Hematopoietic multipotent progenitor cell treated with erythropoietin and hydrocortisone succinate and interleukin-3 and kit ligand, for 4 days (in vitro differentiated cells): ENCODE data around the gene DNTTIP2.
"Not testable (repeated sequence)": the region's sequence is repeated elsewhere in the genome, so short reads cannot be mapped to it uniquely, and the experiment has no call there.

Experiments used
- DNase-seq: peaks from one replicate; pipeline ENCODE4 v3.0.0-alpha.2; 2015

The DNTTIP2 gene, protein sequence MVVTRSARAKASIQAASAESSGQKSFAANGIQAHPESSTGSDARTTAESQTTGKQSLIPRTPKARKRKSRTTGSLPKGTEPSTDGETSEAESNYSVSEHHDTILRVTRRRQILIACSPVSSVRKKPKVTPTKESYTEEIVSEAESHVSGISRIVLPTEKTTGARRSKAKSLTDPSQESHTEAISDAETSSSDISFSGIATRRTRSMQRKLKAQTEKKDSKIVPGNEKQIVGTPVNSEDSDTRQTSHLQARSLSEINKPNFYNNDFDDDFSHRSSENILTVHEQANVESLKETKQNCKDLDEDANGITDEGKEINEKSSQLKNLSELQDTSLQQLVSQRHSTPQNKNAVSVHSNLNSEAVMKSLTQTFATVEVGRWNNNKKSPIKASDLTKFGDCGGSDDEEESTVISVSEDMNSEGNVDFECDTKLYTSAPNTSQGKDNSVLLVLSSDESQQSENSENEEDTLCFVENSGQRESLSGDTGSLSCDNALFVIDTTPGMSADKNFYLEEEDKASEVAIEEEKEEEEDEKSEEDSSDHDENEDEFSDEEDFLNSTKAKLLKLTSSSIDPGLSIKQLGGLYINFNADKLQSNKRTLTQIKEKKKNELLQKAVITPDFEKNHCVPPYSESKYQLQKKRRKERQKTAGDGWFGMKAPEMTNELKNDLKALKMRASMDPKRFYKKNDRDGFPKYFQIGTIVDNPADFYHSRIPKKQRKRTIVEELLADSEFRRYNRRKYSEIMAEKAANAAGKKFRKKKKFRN

DNA sequence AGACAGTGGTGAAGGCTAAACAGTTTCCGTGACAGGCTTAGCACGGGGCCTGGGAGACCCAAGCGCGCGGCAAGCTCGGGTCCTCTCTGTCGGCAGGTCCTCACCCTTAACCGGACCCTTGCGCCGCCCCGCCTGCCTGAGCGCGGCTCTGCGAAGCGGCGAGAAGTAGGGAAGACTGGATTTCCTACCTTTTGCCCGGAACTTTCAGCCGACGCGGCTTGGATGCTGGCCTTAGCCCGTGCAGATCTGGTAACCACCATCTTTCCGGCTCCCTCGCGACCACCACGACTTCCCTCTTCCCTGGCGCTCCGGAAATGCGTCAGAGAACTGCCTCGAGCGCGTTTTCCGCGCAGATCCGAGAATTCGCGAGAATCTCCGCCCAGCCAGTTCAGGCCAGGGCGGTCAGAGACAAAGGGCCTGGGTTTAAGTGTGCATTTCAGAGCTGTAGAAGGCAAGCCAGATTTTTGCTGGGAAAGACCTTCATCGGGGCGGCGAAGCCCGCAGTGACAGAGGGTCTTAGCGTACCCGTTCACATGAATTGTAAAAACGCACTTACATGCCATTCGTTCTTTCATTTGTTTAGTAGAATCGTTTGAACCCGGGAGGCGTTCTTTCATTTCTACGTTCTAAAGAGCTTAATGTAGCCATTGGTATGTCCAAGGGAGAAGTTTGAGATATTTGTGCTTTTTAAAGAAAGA, at the start of gene DNTTIP2:
DNTTIP2 (minus strand) TSS at position 318 of the 698 bp plus-strand sequence; CDS start at position 260, 58 bp downstream.
- DNase-seq, result peak; percentile 97

DNA sequence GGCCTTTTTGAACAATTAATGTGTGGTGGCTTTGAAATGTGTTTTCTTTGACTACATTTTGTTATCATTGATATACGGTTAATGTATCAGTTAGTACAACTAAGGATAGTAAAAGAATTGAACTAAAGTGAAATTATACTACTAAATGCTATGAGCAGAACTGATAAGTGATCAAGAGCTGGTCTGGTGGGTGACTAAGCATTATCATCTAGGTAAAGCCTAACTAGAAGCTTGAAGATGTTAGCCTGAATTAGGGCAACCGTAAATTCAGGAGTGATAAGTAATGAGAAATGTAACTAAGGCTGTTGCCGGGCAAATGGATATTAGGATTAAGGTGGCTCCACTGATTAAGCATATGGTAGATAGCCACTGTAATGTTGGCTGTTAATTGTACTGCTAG, 46.2 kb upstream of the DNTTIP2 start:
- DNase-seq, result no peak

DNA sequence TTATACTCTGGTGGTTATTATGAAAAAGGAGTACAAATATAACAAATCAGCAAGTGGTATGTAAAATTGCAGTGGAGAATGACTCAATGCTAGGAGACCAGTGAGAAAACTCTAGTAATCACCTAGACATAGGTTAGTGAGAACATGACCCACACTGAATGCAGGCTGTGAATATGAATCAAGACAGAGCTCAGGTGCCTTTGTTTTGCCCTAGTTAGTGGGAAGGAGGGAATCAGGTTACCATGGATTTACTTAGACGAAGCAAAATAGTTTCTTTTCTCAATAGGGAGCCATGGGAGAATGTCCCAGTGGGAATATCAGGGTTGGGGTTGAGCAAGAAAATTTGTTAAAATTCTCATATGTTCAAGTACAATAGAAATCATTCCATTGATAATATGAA, 40.8 kb upstream of the DNTTIP2 start:
- DNase-seq, result no peak

DNA sequence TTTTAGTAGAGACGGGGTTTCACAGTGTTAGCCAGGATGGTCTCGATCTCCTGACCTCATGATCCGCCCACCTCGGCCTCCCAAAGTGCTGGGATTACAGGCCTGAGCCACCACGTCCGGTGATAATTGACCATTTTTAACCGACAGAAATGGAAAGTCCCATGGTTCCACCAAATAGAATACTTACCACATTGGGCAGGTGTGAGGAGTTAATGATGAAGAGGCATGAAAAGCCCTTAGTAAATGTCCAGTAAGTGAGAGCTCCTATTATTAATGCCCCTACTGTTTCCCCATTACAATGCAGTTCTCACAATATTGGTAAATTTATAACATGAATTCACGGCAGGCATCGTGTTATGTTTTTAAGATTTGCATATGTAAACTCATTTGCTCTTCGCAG, 38.3 kb upstream of the DNTTIP2 start:
- no peak for DNase-seq

DNA sequence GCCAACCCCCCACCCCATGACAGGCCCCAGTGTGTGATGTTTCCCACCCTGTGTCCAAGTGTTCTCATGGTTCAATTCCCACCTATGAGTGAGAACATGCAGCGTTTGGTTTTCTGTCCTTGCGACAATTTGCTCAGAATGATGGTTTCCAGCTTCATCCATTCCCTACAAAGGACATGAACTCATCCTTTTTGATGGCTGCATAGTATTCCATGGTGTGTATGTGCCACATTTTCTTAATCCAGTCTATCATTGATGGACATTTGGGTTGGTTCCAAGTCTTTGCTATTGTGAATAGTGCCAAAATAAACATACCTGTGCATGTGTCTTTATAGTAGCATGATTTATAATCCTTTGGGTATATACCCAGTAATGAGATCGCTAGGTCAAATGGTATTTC, 31.9 kb upstream of the DNTTIP2 start:
- DNase-seq, result not testable (repeated sequence)

DNA sequence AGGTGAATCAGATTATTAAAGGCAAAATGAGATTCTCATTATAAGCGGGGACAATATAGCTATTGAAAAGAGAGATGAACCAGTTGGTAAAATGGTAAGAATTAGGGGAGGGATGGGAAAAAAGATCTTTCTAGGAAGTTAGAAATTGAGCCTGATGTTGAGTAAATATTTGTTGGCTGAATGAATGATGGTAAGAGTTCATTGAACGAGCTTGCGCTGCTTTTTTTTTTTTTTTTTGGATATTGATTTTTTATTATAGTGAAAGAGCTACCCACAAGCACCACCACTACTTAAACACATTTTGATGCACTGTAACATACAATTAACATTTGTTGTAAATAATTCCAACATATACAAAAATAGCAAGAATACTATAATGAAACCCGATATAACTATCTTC, 31.3 kb upstream of the DNTTIP2 start:
- no peak for DNase-seq

DNA sequence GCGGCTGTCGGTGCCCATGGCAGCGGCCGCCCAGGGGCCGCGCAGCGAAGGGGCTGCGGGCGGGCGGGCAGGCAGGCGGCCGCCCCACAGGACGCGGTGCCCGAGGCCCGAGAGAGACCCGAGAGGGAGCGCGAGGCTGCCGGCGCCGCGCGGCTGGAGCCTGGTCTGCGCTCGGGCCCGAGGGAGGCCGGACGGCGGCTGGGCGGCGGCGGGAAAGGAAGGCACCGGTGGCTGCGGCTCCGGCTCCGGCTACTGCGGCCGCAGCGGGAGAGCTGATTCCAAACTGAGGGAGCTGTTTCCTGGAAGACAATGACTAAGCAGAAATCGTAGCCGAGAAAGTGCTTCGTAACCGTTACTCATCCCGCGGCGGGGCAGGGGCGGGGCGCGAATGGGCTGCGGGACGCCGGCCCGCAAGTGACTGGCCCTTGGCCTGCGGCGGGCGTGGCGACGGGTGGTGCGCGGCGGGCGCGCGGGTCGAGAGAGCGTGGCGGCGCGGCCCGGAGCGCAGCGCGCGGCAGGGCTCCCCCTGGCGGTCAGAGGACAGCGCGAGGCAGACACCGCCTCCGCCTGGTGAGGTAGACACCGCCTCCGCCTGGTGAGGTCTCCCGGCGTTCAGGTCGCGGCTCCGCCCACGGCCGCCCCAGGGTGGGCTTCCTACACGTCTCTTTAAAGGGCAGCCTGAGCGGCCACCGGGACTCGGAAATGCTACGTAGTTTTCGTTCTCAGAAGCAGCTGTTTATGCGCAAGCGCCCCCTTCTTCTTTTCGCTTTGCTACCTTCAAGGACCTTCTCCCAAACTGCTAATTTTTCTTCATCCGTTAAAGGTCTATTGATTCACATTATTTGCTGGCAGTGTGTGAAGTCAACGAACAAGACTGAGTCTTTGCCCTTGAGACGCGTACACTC, 30.4 kb upstream of the DNTTIP2 start, which contains the start of gene GCLM:
GCLM (minus strand) TSS at position 285 of the 905 bp plus-strand sequence; CDS start at position 18, 267 bp downstream.
- DNase-seq, result peak; percentile 95

DNA sequence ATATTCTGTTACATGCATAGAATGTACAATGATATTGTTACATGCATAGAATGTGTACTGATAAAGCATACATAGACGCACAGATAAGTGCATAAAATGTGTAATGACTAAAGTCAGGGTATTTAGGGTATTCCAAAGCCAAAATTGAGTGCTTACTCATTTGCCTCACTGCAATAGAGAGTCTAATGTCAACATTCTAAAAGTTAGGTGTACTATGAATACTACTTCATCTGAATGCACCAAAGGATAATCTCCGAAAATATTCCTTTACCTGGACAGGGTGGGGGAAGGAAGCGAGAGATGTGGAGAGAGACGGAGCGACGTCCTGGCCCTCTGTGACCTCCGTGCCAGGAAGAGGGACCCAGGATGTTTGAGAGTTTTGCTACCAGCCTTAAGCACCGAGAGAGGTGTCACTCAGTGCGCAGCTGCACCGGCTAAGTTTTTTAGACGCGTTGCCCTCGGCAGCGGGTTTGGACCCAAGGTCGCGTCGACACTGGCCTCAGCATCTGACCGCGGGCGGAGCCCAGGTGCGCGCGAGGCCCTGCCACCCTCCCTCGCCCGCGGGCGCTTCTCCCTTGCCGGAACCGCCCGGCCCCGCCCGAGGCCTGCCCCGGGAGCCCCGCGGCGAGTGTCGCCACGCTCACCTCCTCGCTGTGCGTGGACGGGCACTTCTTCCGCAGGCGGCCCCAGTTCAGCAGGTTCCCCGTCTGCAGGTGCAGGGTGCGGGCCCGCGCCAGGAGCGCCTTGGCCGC, 29.6 kb upstream of the DNTTIP2 start:
- peak; percentile 67 for DNase-seq

DNA sequence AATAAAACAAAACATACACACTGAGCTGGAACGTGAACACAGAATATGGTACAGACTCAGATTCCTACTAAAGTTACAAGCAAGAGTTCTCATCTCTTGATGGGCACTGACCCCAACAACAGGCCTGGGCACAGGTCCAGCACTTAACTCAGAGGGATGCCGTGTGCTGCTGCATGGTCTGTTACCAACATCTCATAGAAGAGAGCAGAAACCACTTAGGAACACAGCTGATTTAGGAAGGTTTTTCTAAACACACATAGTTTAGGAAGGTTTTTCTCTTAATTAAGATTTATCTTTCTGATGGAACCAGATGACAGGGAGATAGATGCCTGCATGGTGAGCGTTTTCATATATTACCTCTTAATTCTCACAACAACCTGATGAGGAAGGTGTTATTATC, 28.7 kb upstream of the DNTTIP2 start:
- peak; percentile 46 for DNase-seq

DNA sequence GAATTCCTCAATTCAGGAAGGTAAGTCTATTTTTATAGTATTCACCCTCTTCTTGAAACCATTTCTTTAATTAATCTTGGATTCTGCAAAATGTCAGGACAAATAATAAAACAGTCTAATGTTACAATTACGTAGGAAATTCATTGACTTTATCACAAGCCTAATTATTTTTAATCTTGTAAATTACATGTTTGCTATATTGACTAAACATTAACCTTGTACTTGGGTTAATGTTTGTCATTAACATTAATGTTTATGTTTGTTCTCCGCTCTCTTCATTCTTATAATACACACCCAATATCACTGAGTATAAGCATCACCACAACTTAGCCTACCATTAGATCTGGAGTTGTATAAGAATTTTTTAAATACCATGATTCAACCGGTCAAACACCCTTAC, 27.5 kb upstream of the DNTTIP2 start:
- no peak for DNase-seq

DNA sequence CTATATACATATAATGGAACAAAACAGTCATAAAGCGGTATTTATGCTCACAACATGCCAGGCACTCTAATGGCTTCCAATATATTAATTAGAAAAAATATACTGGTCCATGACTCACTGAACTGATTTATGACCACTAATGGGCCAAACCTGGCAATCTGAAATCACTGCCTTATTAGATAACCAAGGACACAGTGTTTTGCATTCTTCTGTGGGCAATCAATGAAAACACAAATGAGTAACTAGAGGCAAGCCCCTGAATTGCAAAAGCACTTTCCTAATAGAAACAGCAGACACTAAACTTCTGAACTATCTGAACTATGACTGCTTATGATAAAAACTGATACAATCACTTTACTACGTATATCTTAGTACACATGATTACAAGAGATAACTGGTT, 26.7 kb upstream of the DNTTIP2 start:
- peak; percentile 27 for DNase-seq

DNA sequence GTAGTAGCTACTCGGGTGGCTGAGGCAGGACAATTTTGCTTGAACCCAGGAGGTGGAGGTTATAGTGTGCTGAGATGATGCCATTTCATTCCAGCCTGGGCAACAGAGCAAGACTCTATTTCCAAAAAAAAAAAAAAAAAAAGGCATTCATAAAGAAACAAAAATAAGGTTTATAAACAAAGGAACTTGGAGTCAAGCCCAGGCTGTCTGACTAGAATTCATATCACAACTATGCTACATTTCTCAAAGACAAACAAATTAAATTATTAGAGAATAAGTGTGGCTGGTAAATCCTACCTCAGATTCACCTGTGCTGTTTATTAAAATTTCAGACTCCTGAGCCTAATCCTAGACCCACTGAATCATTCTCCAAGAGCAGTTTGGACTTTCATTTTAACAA, 26.0 kb upstream of the DNTTIP2 start:
- DNase-seq, result no peak

DNA sequence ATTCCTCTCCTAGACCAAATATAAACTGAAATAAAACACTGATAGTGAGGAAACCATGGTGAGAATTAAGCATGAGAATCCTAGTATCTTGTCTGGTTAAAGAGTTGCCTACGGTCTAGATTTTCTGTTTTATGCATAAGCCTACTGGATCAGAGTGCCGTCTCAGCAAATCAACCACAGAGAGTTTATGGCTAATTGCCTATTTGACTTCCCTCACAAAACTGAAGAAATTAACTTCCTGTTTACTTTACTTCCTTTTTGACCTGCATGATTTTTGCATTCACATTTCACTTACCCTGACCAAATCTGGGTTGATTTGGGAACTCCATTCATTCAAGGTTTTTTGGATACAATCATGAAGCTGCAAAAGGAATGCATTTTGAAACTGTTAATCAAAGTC, 25.2 kb upstream of the DNTTIP2 start:
- DNase-seq, result peak; percentile 64

DNA sequence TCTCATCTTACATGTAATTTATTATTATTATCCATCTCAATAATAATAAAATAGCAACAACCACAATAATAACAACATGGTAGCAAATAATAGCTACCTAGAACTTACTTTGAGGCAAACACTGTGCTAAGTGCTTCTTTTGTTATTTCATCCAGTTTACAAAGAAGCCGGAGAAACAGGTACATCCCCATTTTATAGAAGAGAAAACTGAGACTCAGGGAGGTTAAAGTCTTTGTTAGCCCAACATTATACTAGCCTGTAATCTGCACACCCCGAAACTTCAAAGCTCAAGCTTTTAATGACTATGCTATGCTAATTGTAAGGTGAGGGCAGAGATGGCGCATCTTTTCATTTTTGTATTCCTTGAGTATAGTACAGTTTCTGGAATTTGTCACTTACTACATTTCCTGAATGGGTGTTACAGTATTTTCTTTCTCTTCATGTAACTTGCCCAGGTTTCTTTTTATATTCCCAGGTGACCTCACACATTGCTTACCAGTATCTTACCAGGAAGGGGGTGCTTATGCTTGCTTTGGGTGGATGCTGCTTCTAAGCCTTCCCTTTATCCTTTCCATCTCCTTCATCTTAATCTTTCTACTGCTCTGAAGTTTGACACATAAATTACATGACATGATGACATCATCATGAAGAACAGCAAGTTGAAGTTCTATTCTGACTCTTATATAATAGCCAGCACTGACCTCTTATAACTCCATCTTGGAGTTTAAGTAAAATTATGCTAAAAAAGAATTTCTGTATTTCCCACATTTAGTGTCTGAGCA, 21.9 kb upstream of the DNTTIP2 start:
- DNase-seq, result no peak

DNA sequence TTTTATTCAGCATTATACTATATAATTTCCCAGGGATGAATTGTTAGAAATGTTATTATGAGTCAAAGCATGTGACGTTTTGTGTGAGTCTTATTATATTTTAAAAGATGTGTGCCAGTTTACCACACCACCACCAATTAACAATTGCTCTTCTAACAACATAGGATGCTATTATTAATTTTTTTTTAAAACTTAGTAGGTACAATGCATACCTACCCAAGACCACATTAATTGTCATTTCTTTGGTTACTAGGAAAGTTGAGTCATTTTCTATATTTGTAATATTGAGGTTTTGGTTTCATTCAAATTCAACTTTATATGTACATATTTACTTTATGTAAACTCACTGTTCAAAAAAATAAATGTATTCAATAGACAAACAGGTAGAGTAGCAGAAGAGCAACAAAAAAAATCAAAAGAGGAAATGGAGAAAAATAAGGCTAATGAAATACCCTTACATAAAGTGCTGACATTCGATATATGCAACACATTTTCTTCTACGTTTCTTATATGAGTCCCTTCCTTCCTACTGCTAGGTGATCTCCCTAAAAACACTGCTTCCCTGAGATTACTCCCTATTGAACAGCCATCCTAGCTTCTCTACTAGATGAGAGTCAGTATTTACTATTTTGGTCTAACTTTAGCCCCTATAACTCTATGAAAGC, 20.7 kb upstream of the DNTTIP2 start:
- DNase-seq, result no peak

DNA sequence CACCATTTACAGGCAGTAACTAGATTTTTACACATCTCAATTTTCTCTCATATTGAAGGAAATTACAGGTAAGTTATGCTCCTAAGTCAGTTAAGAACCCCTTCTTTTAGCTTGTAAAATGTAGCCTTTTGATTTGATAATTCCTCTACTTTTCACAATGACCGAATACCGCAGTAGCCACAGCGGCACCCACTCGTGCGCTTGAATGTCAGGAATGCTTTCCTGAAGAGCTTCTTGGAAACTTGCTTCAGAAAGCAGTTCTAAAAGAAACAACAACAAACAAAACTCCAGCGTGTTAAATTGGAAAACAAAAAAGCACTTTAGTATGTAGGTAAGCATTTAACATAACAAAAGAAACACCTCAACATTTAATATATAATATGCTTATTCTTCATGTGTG, 9.9 kb upstream of the DNTTIP2 start:
- no peak for DNase-seq

DNA sequence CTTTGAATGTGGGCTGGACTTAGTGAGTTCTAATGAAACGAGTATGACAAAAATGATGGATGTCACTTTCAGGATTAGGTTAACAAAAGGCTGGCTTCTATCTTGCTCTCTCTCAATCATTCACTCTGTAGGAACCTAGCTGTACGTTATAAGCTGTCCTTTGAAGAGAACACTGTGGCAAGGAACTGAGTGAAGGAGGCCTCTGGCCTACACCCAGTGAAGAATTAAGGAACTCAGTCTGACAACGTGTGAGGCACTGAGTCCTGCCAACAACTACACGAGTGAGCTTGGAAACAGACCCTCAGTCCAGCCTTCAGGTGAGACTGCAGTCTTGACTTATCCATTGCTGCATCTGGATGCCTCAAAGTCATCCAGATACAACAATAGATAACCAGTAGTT, 3.3 kb upstream of the DNTTIP2 start:
- no peak for DNase-seq

DNA sequence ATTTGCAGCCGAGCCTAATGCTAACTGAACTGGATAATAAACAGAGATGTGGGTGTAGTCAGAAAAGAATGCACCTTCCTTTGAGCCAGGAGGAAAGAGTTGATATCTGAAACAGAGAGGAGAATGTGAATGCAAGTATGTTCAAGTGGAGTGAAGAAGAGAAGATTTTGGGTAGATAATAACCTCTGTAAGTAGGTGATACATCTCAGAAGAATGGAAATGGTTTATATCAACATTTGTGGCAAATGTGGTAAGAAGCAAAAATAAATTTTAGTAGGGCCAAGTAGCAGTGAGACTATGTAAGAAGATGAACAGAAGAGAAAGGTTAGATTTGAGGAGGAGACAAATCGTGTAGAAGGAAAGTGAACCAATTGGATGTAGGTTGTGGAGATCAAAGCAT, 1.7 kb upstream of the DNTTIP2 start:
- DNase-seq, result no peak

DNA sequence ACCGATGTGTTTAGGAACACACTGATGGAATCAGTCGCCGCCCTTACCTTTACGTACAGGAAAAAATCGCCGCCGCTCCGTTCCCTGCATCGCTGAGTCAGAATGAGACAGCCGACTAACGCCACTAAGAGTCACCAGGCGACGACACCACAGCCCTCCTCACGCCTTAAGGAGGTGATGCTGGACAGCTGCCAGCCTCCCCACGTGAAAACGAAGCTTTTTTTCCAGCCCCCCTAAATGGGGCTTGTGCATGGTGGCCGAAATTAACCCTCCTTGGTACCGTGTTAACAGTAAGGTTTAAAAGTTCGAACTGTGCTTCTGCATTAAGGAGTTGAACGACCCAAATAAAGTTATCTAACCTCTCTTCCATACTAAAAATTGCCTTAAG, 511 bp downstream of the DNTTIP2 start:
- peak; percentile 78 for DNase-seq

DNA sequence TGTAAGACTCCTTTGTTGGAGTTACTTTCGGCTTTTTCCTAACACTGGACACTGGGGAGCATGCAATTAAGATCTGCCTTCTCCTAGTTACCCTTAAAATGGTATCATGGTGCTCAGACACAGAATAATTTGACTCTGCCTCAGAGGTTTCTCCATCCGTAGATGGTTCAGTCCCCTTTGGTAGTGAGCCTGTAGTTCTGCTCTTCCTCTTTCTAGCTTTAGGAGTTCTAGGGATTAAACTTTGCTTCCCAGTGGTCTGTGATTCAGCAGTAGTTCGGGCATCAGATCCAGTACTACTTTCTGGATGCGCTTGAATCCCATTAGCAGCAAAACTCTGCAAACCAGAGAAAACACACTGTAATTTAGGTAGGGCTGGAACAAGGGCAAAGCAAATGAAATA, 1.5 kb downstream of the DNTTIP2 start:
- no peak for DNase-seq
